HFF-Myc (cell line): ENCODE measurements around the gene CXCR3.

Experiments
- DNase-seq: peaks from one replicate; pipeline ENCODE4 v3.0.0-alpha.2; 2011; ENCODE audit warnings: low read depth; ENCODE audit errors: extremely low read depth
- H3K4me3 ChIP-seq: replicated peaks from 2 replicates; pipeline ENCODE4 v1.5.1; 2011; ENCODE audit warnings: low read depth, mild to moderate bottlenecking, control low read depth, low read length
- TF ChIP-seq, protein P1 (sequence below): IDR thresholded peaks from 2 replicates; pipeline ENCODE4 v1.5.1; 2012; ENCODE audit warnings: mild to moderate bottlenecking, low read depth, low read length, control low read depth; ENCODE audit errors: missing control alignments

The CXCR3 gene

DNA sequence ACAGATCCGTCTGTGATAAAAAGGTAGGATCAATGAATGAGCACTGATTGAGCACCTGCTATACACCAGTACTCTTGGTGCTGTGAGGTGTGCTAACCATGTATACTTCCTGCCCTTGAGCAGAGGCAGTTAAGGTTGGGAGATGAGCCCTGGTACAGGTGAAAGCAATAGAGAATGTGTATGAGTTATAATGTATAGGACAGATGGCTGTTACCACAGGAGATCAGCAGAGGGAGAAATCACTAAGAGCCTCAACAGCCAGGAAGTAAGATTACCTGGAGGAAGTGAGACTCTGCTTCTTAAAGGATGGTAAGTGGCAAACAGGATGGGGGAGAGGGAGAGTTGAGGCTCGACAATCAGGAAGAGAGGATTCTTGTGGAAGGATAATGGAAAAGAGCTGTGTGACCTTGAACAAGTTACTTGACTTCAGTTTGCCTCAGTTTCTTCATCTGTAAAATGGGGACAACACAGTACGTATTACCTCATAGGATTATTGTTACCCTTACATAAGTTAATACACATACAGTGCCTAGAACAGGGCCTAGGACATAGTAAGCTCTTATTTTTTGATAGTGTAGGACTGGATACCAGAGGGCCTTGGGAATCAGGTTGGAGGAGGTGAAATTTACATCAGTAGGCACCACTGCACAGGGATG lies 9.1 kb downstream of the CXCR3 start:
- no peak for DNase-seq
- TF ChIP-seq, protein P1, sequence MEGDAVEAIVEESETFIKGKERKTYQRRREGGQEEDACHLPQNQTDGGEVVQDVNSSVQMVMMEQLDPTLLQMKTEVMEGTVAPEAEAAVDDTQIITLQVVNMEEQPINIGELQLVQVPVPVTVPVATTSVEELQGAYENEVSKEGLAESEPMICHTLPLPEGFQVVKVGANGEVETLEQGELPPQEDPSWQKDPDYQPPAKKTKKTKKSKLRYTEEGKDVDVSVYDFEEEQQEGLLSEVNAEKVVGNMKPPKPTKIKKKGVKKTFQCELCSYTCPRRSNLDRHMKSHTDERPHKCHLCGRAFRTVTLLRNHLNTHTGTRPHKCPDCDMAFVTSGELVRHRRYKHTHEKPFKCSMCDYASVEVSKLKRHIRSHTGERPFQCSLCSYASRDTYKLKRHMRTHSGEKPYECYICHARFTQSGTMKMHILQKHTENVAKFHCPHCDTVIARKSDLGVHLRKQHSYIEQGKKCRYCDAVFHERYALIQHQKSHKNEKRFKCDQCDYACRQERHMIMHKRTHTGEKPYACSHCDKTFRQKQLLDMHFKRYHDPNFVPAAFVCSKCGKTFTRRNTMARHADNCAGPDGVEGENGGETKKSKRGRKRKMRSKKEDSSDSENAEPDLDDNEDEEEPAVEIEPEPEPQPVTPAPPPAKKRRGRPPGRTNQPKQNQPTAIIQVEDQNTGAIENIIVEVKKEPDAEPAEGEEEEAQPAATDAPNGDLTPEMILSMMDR: no peak
- no peak overlapping the region for H3K4me3 ChIP-seq

DNA sequence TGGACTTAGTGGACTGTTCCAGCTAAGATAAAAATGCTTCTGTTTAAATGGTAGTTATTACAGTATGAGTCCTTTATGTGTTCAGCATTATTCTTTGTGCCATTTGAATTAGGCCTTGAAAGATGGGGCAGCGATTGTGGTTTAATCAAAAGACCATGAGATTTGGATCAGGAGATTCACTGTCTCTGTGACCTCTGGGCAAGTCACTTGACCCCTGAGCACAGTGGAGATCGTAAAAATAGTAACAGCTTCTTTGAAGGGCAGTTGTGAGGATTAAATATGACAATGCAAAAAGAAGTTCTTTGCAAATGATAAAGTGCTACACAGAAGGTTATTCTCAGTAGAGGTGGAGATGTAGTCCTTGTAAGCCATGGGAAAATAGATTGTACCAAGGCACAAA lies 10.8 kb downstream of the CXCR3 start:
- TF ChIP-seq, protein P1: no peak
- no peak overlapping the region for H3K4me3 ChIP-seq
- DNase-seq: no peak

DNA sequence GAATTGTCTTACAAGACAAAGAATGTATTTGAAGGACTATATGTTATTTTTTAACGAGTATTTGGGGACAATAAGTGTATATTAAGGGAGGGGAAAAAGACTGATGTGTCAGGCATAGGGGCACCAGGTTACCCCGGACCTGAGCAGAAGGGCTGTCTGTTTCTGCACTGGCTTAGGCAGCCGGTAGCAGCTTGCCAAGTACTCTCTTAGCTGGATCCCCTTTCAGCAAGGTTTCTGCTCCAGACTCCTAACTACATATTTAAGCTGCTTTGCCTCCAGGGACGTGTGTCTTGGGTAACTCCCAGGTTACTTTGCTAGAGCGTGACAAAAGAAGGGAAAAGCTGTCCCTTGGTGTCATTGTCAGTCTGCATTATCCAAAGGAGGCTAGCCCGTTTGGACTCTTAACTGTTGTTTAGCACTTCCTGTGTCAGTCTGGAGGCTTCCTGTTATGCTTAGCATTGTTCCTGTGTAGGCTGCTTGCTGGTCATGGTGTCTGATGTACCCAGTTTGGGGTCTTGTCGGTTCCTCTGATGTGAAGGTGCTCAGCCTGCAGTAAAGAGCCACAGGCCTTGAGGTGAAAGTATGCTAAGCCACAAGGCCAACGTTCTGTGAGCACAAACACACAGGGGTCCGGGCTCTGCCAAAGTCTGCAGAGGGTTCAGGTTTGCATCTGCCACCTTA lies 11.6 kb downstream of the CXCR3 start:
- no peak overlapping the region for H3K4me3 ChIP-seq
- no peak for DNase-seq
- TF ChIP-seq, protein P1: no peak

DNA sequence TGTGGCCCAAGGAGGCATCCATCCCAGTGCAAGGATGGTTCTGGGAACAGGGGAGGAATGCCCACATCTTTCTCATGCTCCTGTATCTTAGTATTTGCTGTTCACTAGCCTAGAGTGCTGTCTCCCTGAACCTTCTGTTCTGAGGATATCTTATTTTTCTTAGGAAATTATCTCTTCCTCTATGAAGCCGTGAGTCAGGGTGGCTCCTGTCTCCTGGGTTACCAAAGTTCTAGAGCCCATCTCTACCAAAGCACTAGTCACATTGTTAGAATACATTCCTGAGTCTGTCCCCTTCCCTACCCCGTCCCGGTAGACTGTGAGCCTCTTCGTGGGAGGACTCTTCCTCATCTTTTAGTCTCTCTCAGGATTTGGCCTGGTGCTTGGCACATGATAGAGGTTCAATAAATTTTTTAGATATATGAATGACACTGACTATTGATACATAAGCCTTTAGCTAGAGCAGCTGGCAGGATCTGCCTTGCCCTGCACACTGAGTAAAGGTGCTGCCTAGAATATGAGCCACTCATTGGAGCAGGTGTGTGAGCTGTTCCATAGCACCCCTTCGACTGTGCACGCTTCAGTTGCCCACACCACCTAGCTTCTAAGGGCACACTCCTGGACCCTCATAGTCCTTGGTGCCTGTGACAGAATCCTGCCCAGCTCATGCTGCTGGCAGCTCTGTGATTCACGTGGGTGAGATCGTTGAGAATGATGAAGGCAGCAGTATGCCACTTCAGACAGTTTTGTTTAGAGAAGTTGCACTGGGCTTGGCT lies 13.3 kb downstream of the CXCR3 start:
- TF ChIP-seq, protein P1: no peak
- DNase-seq: no peak
- no peak overlapping the region for H3K4me3 ChIP-seq

DNA sequence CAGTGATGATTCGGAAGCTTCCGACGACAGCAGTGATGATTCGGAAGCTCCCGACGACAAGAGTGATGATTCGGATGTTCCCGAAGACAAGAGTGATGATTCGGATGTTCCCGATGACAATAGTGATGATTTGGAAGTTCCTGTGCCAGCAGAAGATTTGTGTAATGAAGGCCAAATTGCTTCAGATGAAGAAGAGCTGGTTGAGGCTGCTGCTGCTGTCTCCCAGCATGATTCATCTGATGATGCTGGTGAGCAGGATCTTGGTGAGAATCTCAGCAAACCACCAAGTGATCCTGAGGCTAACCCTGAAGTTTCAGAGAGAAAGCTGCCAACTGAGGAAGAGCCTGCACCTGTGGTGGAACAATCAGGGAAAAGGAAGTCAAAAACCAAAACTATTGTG lies 14.2 kb downstream of the CXCR3 start:
- TF ChIP-seq, protein P1: no peak
- DNase-seq: no peak

DNA sequence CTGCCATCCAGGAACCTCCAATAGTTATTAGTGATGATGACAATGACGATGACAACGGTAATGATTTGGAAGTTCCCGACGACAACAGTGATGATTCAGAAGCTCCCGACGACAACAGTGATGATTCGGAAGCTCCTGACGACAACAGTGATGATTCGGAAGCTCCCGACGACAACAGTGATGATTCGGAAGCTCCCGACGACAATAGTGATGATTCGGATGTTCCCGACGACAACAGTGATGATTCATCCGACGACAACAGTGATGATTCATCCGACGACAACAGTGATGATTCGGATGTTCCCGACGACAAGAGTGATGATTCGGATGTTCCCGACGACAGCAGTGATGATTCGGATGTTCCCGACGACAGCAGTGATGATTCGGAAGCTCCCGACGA lies 14.7 kb downstream of the CXCR3 start:
- no peak overlapping the region for H3K4me3 ChIP-seq
- no peak for DNase-seq
- TF ChIP-seq, protein P1: no peak

More for the DNA sequence above, 14.2 kb downstream of the CXCR3 start:
- no peak overlapping the region for H3K4me3 ChIP-seq
